H1 (cell line): ENCODE measurements around the gene CTBP2. TPM values are rescaled to one million over a fixed set of nuclear protein-coding genes. Genes with fewer than 3 reads are reported as not detected.

Source experiments
- CTCF ChIA-PET: fragments of 300-600 bp; sonication (Branson Sonifier 250); formaldehyde crosslinking; loops from one replicate; lab custom pipeline; 2021; ENCODE audit not compliant: partially characterized antibody; lab: Charles Lee
- POLR2A ChIA-PET: fragments of 300-600 bp; sonication (Branson Sonifier 250); formaldehyde crosslinking; loops from one replicate; lab custom pipeline; 2021; ENCODE audit warnings: inconsistent platforms; ENCODE audit not compliant: partially characterized antibody; lab: Charles Lee
- DNase-seq, 2 experiments: peaks; one replicate each; pipeline versions ENCODE4 v3.0.0 to v3.0.0-alpha.2; 2010 to 2022; ENCODE audit warnings: low spot score in 2 of 2, low read depth in 1 of 2, mixed read lengths in 1 of 2
- FAIRE-seq: peaks from 2 replicates; lab custom pipeline; 2011; peaks lifted over from hg19 to GRCh38; lab: Jason Lieb, UNC
- H2AFZ ChIP-seq: 2 replicates; pipeline ENCODE4 v1.8.1; 2012; ENCODE audit warnings: low read length, inconsistent platforms
- H2AK5ac ChIP-seq: 2 replicates; pipeline ENCODE4 v1.6.1; 2013; ENCODE audit warnings: low read depth, low read length
- H2BK120ac ChIP-seq: replicated peaks from 2 replicates; pipeline ENCODE3; 2013; ENCODE audit warnings: low read depth, low read length, inconsistent platforms
- H2BK12ac ChIP-seq: 2 replicates; pipeline ENCODE4 v1.6.1; 2013; ENCODE audit warnings: low read depth, low read length
- H2BK15ac ChIP-seq: 2 replicates; pipeline ENCODE4 v1.6.1; 2013; ENCODE audit warnings: low read length
- H2BK20ac ChIP-seq: 2 replicates; pipeline ENCODE4 v1.6.1; 2013; ENCODE audit warnings: low read length
- H2BK5ac ChIP-seq: 2 replicates; pipeline ENCODE4 v1.6.1; 2013; ENCODE audit warnings: low read depth, low read length
- H3K14ac ChIP-seq: 2 replicates; pipeline ENCODE4 v1.6.1; 2013; ENCODE audit warnings: inconsistent platforms; ENCODE audit not compliant: insufficient read length
- H3K18ac ChIP-seq: 2 replicates; pipeline ENCODE4 v1.6.1; 2013; ENCODE audit warnings: low read length; ENCODE audit errors: extremely low read depth
- H3K23ac ChIP-seq: 2 replicates; pipeline ENCODE4 v1.6.1; 2013; ENCODE audit warnings: inconsistent platforms; ENCODE audit not compliant: insufficient read length
- H3K23me2 ChIP-seq: 2 replicates; pipeline ENCODE4 v1.6.1; 2013; ENCODE audit warnings: low read depth, low read length
- H3K27ac ChIP-seq: 2 replicates; pipeline ENCODE4 v1.6.1; 2011; ENCODE audit warnings: low read depth, low read length, inconsistent platforms
- H3K27me3 ChIP-seq, 4 experiments: replicated peaks in 1 of 4; 1 replicate in 1 of 4; 2 replicates in 3 of 4; pipeline versions ENCODE4 v1.6.1 to v1.8.1; 2011 to 2013; ENCODE audit warnings: low read length in 3 of 4, mild to moderate bottlenecking in 3 of 4, inconsistent platforms in 2 of 4, mixed read lengths in 2 of 4, moderate library complexity in 1 of 4; ENCODE audit not compliant: control insufficient read depth in 3 of 4, insufficient read depth in 3 of 4; ENCODE audit errors: extremely low read depth in 1 of 4
- H3K36me3 ChIP-seq, 4 experiments: 2 replicates each; pipeline versions ENCODE4 v1.6.1 to v1.8.1; 2011 to 2013; ENCODE audit warnings: mild to moderate bottlenecking in 4 of 4, low read length in 3 of 4, moderate library complexity in 2 of 4, control low read depth in 1 of 4, inconsistent platforms in 1 of 4; ENCODE audit not compliant: insufficient read depth in 4 of 4, control insufficient read depth in 2 of 4
- H3K4ac ChIP-seq: replicated peaks from 2 replicates; pipeline ENCODE3; 2013; ENCODE audit warnings: low read length, low read depth, mixed read lengths, inconsistent platforms; ENCODE audit not compliant: insufficient read length
- H3K4me1 ChIP-seq, 4 experiments: replicated peaks in 1 of 4; 1 replicate in 1 of 4; 2 replicates in 3 of 4; pipeline versions ENCODE4 v1.6.1 to v1.8.1; 2011 to 2013; ENCODE audit warnings: low read length in 3 of 4, inconsistent platforms in 2 of 4, mixed read lengths in 1 of 4; ENCODE audit not compliant: insufficient read depth in 4 of 4, control insufficient read depth in 3 of 4
- H3K4me2 ChIP-seq, 2 experiments: 2 replicates each; pipeline versions ENCODE4 v1.6.1 to v1.8.1; 2011 to 2013; ENCODE audit warnings: low read depth in 2 of 2, low read length in 2 of 2, control low read depth in 1 of 2, inconsistent platforms in 1 of 2, mild to moderate bottlenecking in 1 of 2; ENCODE audit not compliant: insufficient read depth in 1 of 2
- H3K4me3 ChIP-seq, 4 experiments: fragments of 200-600, 300-600 bp in 1 of 4; sonication (generic), shearing (Covaris generic), sonication (Bioruptor Twin) in 1 of 4; 2 replicates each; pipeline versions ENCODE4 v1.5.1 to v1.8.1; 2011 to 2016; ENCODE audit warnings: low read length in 4 of 4, low read depth in 3 of 4, control low read depth in 2 of 4, inconsistent platforms in 2 of 4, mild to moderate bottlenecking in 2 of 4, mixed read lengths in 1 of 4, moderate library complexity in 1 of 4; ENCODE audit not compliant: insufficient read depth in 2 of 4; ENCODE audit errors: extremely low read depth in 1 of 4
- H3K56ac ChIP-seq: replicated peaks from 2 replicates; pipeline ENCODE3; 2013; ENCODE audit warnings: low read depth, mild to moderate bottlenecking, mixed read lengths, low read length, inconsistent platforms; ENCODE audit not compliant: insufficient read length
- H3K79me1 ChIP-seq: 2 replicates; pipeline ENCODE4 v1.6.1; 2013; ENCODE audit warnings: low read depth, low read length, control low read depth
- H3K79me2 ChIP-seq, 2 experiments: 2 replicates each; pipeline versions ENCODE4 v1.6.1 to v1.8.1; 2012 to 2013; ENCODE audit warnings: low read length in 2 of 2, mild to moderate bottlenecking in 2 of 2, inconsistent platforms in 1 of 2; ENCODE audit not compliant: insufficient read depth in 2 of 2, control insufficient read depth in 1 of 2
- H3K9ac ChIP-seq, 4 experiments: replicated peaks in 1 of 4; 1 replicate in 1 of 4; 2 replicates in 3 of 4; pipeline versions ENCODE4 v1.6.1 to v1.8.1; 2011 to 2013; ENCODE audit warnings: low read depth in 3 of 4, low read length in 3 of 4, control low read depth in 2 of 4, mild to moderate bottlenecking in 2 of 4, moderate library complexity in 2 of 4, inconsistent platforms in 1 of 4; ENCODE audit errors: extremely low read depth in 1 of 4
- H3K9me3 ChIP-seq, 2 experiments: 2 replicates each; pipeline versions ENCODE4 v1.6.1 to v1.8.1; 2012 to 2013; ENCODE audit warnings: mild to moderate bottlenecking in 2 of 2, moderate library complexity in 2 of 2, control low read depth in 1 of 2, inconsistent platforms in 1 of 2, low read depth in 1 of 2, low read length in 1 of 2, mixed read lengths in 1 of 2; ENCODE audit not compliant: insufficient read depth in 2 of 2
- H4K20me1 ChIP-seq, 2 experiments: replicated peaks in 1 of 2; 2 replicates each; pipeline versions ENCODE3 to v1.8.1; 2011 to 2013; ENCODE audit warnings: inconsistent platforms in 2 of 2, low read length in 2 of 2, mild to moderate bottlenecking in 1 of 2; ENCODE audit not compliant: insufficient read depth in 2 of 2, control insufficient read depth in 1 of 2
- H4K5ac ChIP-seq: 2 replicates; pipeline ENCODE4 v1.6.1; 2013; ENCODE audit warnings: low read length, low read depth, mixed read lengths, inconsistent platforms; ENCODE audit not compliant: insufficient read length
- H4K8ac ChIP-seq: 2 replicates; pipeline ENCODE4 v1.8.0; 2013; ENCODE audit warnings: mild to moderate bottlenecking, moderate library complexity, low read length, inconsistent platforms; ENCODE audit not compliant: insufficient read depth; ENCODE audit errors: extremely low read depth
- H4K91ac ChIP-seq: replicated peaks from 2 replicates; pipeline ENCODE3; 2013; ENCODE audit warnings: low read length, mixed read lengths, inconsistent platforms; ENCODE audit not compliant: insufficient read length
- BRCA1 ChIP-seq: IDR thresholded peaks from 2 replicates; pipeline ENCODE4 v1.6.1; 2012; ENCODE audit warnings: low read depth, low read length, improper control_type of control experiment
- CTBP2 ChIP-seq: IDR thresholded peaks from 2 replicates; pipeline ENCODE4 v1.7.0; 2011; ENCODE audit warnings: borderline replicate concordance, mild to moderate bottlenecking, moderate library complexity, mixed read lengths, low read length; ENCODE audit not compliant: insufficient read depth, insufficient read length
- HDAC2 ChIP-seq, 2 experiments: fragments of 300-600 bp in 1 of 2; sonication (generic) in 1 of 2; IDR thresholded peaks; 2 replicates each; pipeline ENCODE4 v1.6.1; 2011 to 2012; ENCODE audit warnings: low read depth in 2 of 2, low read length in 2 of 2, mild to moderate bottlenecking in 2 of 2, moderate library complexity in 2 of 2, borderline replicate concordance in 1 of 2, inconsistent platforms in 1 of 2
- MAX ChIP-seq: IDR thresholded peaks from 2 replicates; pipeline ENCODE4 v1.6.1; 2012; ENCODE audit warnings: inconsistent platforms
- POU5F1 ChIP-seq: IDR thresholded peaks from 2 replicates; pipeline ENCODE4 v1.6.1; 2011; ENCODE audit warnings: low read depth, mild to moderate bottlenecking, low read length, moderate library complexity
- RAD21 ChIP-seq, 2 experiments: IDR thresholded peaks in 1 of 2; conservative IDR thresholded peaks in 1 of 2; 2 replicates each; pipeline ENCODE4 v1.6.1; 2011; ENCODE audit warnings: low read depth in 2 of 2, low read length in 2 of 2, improper control_type of control experiment in 1 of 2, inconsistent platforms in 1 of 2, mild to moderate bottlenecking in 1 of 2, moderate library complexity in 1 of 2
- SAP30 ChIP-seq: fragments of 300-600 bp; sonication (generic); IDR thresholded peaks from 2 replicates; pipeline ENCODE4 v1.7.1; 2012; ENCODE audit warnings: low read length, moderate library complexity, mild to moderate bottlenecking, inconsistent platforms; ENCODE audit not compliant: insufficient read depth, insufficient replicate concordance
- USF2 ChIP-seq: IDR thresholded peaks from 2 replicates; pipeline ENCODE4 v1.6.1; 2011; ENCODE audit warnings: low read length, improper control_type of control experiment
- ZNF274 ChIP-seq: IDR thresholded peaks from 2 replicates; pipeline ENCODE4 v1.7.0; 2012; ENCODE audit warnings: low read length, borderline replicate concordance; ENCODE audit errors: extremely low read depth
- WGBS, 2 experiments: shearing (Covaris generic) in 1 of 2; methylation state at CpG; one replicate each; pipeline versions ENCODE4 v1.1.6 to v1.1.7; 2013 to 2015; ENCODE audit warnings: low lambda C conversion rate in 2 of 2, mixed read lengths in 2 of 2, inconsistent platforms in 1 of 2, low coverage in 1 of 2, missing lambda C conversion rate in 1 of 2; ENCODE audit not compliant: insufficient replicate concordance in 2 of 2, insufficient coverage in 1 of 2, insufficient read length in 1 of 2; ENCODE audit errors: extremely low coverage in 1 of 2, missing lambda C conversion rate in 1 of 2; 5-methylcytosine and 5-hydroxymethylcytosine counted together
- polyA plus RNA-seq, 7 experiments: library from polyadenylated mRNA; depleted of rRNA in 3 of 7; stranded (reverse) in 5 of 7; unstranded in 2 of 7; fragments of >200 nt in 5 of 7; fragments of 200-250 nt in 2 of 7; gene quantifications; 1 replicate in 5 of 7; 2 replicates in 1 of 7; 4 replicates in 1 of 7; pipeline versions ENCODE4 v1.2.1 to v1.2.3, GENCODE V29; 2011 to 2013; ENCODE audit warnings: missing spikeins in 2 of 7, mixed read lengths in 2 of 7
- total RNA-seq: library from RNA; stranded (reverse); fragmentation: NEBNext Ultra II Directional; extraction: Animal tissue kit (Norgen Biotek cat#: 25700); gene quantifications from 2 replicates; pipeline ENCODE4 v1.2.1, GENCODE V29; 2021

Gene CTBP2
- total and polyA plus RNA-seq, 2 of the 8 experiments (the other 6 are each of a cell fraction or from before 2014, with no cell fraction given), result 208 to 221 TPM

GRCh38 chr10:125093199-125093973 is 67.0 kb downstream of the CTBP2 start:
- Histone ChIP-seq H3K4me2 (no peak overlapping the region), H3K79me2 (peaks cover 42 to 100% of the 10 kb centered on the region in 2 experiments), H4K20me1 (peaks cover 58 to 78% of the 10 kb centered on the region in 2 experiments), H4K5ac (no peak overlapping the region), H3K56ac (no peak overlapping the region), H3K23ac (no peak overlapping the region), H3K9ac (no peak overlapping the region), H2BK12ac (no peak overlapping the region), H2BK20ac (no peak overlapping the region), H3K27me3 (no peaks in the 10 kb centered on the region), H3K9me3 (no peaks in the 10 kb centered on the region), H2BK15ac (no peak overlapping the region), H3K79me1 (peaks cover 37% of the 10 kb centered on the region), H3K27ac (peak overlapping the region; percentile 40; the same call in 1 of the 2 replicates), H3K4me1 (peaks cover 0 to 24% (median 10%) of the 10 kb centered on the region in 4 experiments; a peak in 5 of 7 replicates), H3K4ac (no peak overlapping the region), H4K91ac (no peak overlapping the region), H2BK120ac (no peak overlapping the region), H2AFZ (no peak overlapping the region), H2BK5ac (no peak overlapping the region), H2AK5ac (no peak overlapping the region), H3K14ac (no peak overlapping the region), H3K23me2 (no peaks in the 10 kb centered on the region), H3K36me3 (peaks cover 0 to 26% (median 2%) of the 10 kb centered on the region in 4 experiments; a peak in 4 of 8 replicates), H3K4me3 (no peak overlapping the region), H4K8ac (no peak overlapping the region), H3K18ac (no peak overlapping the region)
- ChIA-PET CTCF (no interaction called here), POLR2A (interaction anchor here (1.1 kb wide), 1 partner anchor 10 kb away, joined by 3 read pairs; no protein-coding TSS in a partner anchor)
- DNase-seq, result no peak
- 89% methylated on average over 17 of the region's 17 CpGs; no CpG with 5 or more reads in 1 of the 2 experiments for WGBS, 2 experiments
- no peak for FAIRE-seq
- TF ChIP-seq MAX (no peak), BRCA1 (no peak), POU5F1 (no peak), USF2 (no peak), HDAC2 (IDR thresholded peaks at IDR 0.05; ENCODE audit: borderline replicate concordance in 1 of 2, low read depth in 2 of 2, low read length in 2 of 2) (no peak), ZNF274 (no peak), CTBP2 (no peak), SAP30 (no peak), RAD21 (IDR thresholded peaks at IDR 0.05 in 1 of 2, conservative IDR thresholded peaks at IDR 0.05 in 1 of 2; ENCODE audit: low read depth in 2 of 2, low read length in 2 of 2) (no peak)
